GM20000 (cell line): ENCODE results near the gene FCN3.

ENCODE experiments used
- DNase-seq: peaks from one replicate; pipeline ENCODE4 v3.0.0; 2012; ENCODE audit warnings: low spot score
- CTCF ChIP-seq: IDR thresholded peaks from 2 replicates; pipeline ENCODE4 v1.5.1; 2012; ENCODE audit warnings: mild to moderate bottlenecking, control low read depth; ENCODE audit errors: extremely low read depth, missing control alignments

FCN3 gene

GRCh38 chr1:27377760-27378495 lies 3.3 kb upstream of the FCN3 start:
- TF ChIP-seq CTCF = no peak
- no peak for DNase-seq

GRCh38 chr1:27372808-27373690 lies 1.6 kb downstream of the FCN3 start:
- DNase-seq = no peak
- no peak for TF ChIP-seq CTCF

- no peak for TF ChIP-seq CTCF
- no peak for DNase-seq
Observed at GRCh38 chr1:27372022-27372807, 2.4 kb downstream of the FCN3 start.

- no peak for TF ChIP-seq CTCF
- DNase-seq = no peak
Observed at GRCh38 chr1:27368869-27369582, 5.6 kb downstream of the FCN3 start.

- DNase-seq = no peak
- no peak for TF ChIP-seq CTCF
Observed at GRCh38 chr1:27367160-27367650, 7.4 kb downstream of the FCN3 start.

GRCh38 chr1:27366411-27367159 lies 8.0 kb downstream of the FCN3 start, which contains the start of gene MAP3K6:
Gene MAP3K6, minus strand, starts transcription at chr1:27366961. Its CDS starts 364 bp downstream, at chr1:27366597.
- DNase-seq = peak; percentile 79
- TF ChIP-seq CTCF = peak; percentile 46
